Gastrocnemius medialis (tissue), 4 donors: ENCODE results near the gene BBOF1. TPM values are rescaled to one million over a fixed set of nuclear protein-coding genes. Genes with fewer than 3 reads are reported as not detected.

Source experiments
- ATAC-seq, 2 donors: fragments of 150-250 bp; one replicate each; pipeline ENCODE4 v1.9.1; 2016
- DNase-seq, 2 donors: peaks; one replicate each; pipeline ENCODE4 v3.0.0-alpha.2; 2019
- H3K27ac ChIP-seq, 4 donors: fragments of 200-600 bp; sonication (generic); 1 replicate in 1 of 4; 2 replicates in 3 of 4; pipeline ENCODE4 v1.5.1; 2016 to 2018; ENCODE audit warnings: mild to moderate bottlenecking in 2 of 4, moderate library complexity in 1 of 4
- H3K27me3 ChIP-seq, 3 donors: fragments of 200-600 bp; sonication (generic) in 2 of 3; 1 replicate in 1 of 3; 2 replicates in 2 of 3; pipeline versions ENCODE4 v1.5.1 to v1.6.0; 2016 to 2019; ENCODE audit warnings: mild to moderate bottlenecking in 1 of 3, moderate library complexity in 1 of 3
- H3K36me3 ChIP-seq, 2 donors: fragments of 200-600 bp; sonication (generic) in 1 of 2; one replicate each; pipeline ENCODE4 v1.5.1; 2017 to 2018
- H3K4me1 ChIP-seq, 2 donors: fragments of 200-600 bp; sonication (generic) in 1 of 2; one replicate each; pipeline ENCODE4 v1.5.1; 2016 to 2017; ENCODE audit warnings: mild to moderate bottlenecking in 2 of 2
- H3K4me3 ChIP-seq, 4 donors: fragments of 200-600 bp; sonication (generic) in 3 of 4; 1 replicate in 1 of 4; 2 replicates in 3 of 4; pipeline ENCODE4 v1.5.1; 2016 to 2019; ENCODE audit warnings: mild to moderate bottlenecking in 2 of 4
- H3K9me3 ChIP-seq, 3 donors: fragments of 200-600 bp; sonication (generic) in 2 of 3; 1 replicate in 1 of 3; 2 replicates in 2 of 3; pipeline ENCODE4 v1.5.1; 2016 to 2019
- POLR2A ChIP-seq, 2 donors: fragments of 450-650 bp; IDR thresholded peaks; one replicate each; pipeline ENCODE4 v1.6.1; 2017; ENCODE audit warnings: antibody characterized with exemption in 2 of 2, mild to moderate bottlenecking in 2 of 2, moderate library complexity in 2 of 2
- in situ Hi-C, 4 donors: fragments of 200-750 bp; cut with MboI; loops; one replicate each; pipeline versions ENCODE4 v1.15.0 to v1.8.0; 2017; ENCODE audit warnings: low sequenced_read_pairs in 4 of 4
- intact Hi-C: fragments of 100-400 bp; cut with DNase I; formaldehyde crosslinking; loops from one replicate; pipeline ENCODE4 v1.15.1; 2023; ENCODE audit warnings: low total_unique reads
- total RNA-seq, 4 donors: library from RNA; depleted of rRNA; stranded (reverse); fragments of >200 nt; gene quantifications; one replicate each; pipeline versions ENCODE4 v1.1.0 to v1.2.3, GENCODE V29; 2016
- TF ChIP-seq, protein P1 (sequence below), 5 experiments: fragments of 450-650 bp in 3 of 5; fragments of 200-600 bp in 2 of 5; sonication (generic) in 2 of 5; IDR thresholded peaks in 4 of 5; conservative IDR thresholded peaks in 1 of 5; 1 replicate in 4 of 5; 2 replicates in 1 of 5; pipeline ENCODE4 v1.5.1; 2016 to 2019; ENCODE audit warnings: antibody characterized with exemption in 5 of 5, mild to moderate bottlenecking in 3 of 5, moderate library complexity in 3 of 5

The BBOF1 gene
- total RNA-seq, 4 donors from 2014 or later: 0.95 to 8.7 (median 1.9) TPM

- no peaks in the 10 kb centered on the region for H3K27me3 ChIP-seq
- TF ChIP-seq, protein P1, sequence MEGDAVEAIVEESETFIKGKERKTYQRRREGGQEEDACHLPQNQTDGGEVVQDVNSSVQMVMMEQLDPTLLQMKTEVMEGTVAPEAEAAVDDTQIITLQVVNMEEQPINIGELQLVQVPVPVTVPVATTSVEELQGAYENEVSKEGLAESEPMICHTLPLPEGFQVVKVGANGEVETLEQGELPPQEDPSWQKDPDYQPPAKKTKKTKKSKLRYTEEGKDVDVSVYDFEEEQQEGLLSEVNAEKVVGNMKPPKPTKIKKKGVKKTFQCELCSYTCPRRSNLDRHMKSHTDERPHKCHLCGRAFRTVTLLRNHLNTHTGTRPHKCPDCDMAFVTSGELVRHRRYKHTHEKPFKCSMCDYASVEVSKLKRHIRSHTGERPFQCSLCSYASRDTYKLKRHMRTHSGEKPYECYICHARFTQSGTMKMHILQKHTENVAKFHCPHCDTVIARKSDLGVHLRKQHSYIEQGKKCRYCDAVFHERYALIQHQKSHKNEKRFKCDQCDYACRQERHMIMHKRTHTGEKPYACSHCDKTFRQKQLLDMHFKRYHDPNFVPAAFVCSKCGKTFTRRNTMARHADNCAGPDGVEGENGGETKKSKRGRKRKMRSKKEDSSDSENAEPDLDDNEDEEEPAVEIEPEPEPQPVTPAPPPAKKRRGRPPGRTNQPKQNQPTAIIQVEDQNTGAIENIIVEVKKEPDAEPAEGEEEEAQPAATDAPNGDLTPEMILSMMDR (IDR thresholded peaks at IDR 0.05 in 4 of 5, conservative IDR thresholded peaks at IDR 0.05 in 1 of 5): no peak
- TF ChIP-seq POLR2A (IDR thresholded peaks at IDR 0.05): peak in 1 of 2 donors; percentile 17
- peak; percentile 5 to 9 for ATAC-seq
- DNase-seq: no peak
- peaks cover 26 to 39% of the 10 kb centered on the region in 2 donors for H3K4me1 ChIP-seq
- intact Hi-C loops (loop anchor here (2.0 to 10.0 kb wide), 3 partner anchors 134 to 408 kb away; partner anchors contain the start of genes COQ6, FAM161B, ISCA2 and NPC2), in situ Hi-C loops (no loop called here)
- H3K9me3 ChIP-seq: no peaks in the 10 kb centered on the region
- no peaks in the 10 kb centered on the region for H3K36me3 ChIP-seq
- peak overlapping the region; percentile 59 to 98 (median 84) for H3K4me3 ChIP-seq
- H3K27ac ChIP-seq: peak overlapping the region; percentile 88 to 96 (median 93)
Observed at GRCh38 chr14:74085047-74085637, 66.0 kb downstream of the BBOF1 start.

DNA sequence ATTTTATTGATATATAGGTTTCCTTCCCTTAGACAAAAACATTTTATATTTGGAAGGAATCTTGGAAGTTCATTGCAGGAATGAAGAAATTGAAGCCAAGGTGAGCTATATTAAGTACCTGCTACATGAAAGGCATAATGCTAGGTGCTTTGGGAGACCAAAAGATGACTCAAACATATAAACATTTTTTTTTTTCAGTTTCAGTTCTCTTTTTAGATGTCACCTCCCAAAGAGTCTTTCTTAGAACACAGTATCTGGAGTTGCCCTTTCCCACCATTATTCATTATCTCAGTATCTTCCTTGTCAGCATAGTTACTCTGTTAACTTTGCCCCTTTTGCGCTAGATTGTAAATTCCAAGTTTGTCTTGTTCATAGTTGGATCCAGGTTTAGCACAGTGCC, 66.7 kb downstream of the BBOF1 start:
- no peak for ATAC-seq
- H3K9me3 ChIP-seq: no peaks in the 10 kb centered on the region

DNA sequence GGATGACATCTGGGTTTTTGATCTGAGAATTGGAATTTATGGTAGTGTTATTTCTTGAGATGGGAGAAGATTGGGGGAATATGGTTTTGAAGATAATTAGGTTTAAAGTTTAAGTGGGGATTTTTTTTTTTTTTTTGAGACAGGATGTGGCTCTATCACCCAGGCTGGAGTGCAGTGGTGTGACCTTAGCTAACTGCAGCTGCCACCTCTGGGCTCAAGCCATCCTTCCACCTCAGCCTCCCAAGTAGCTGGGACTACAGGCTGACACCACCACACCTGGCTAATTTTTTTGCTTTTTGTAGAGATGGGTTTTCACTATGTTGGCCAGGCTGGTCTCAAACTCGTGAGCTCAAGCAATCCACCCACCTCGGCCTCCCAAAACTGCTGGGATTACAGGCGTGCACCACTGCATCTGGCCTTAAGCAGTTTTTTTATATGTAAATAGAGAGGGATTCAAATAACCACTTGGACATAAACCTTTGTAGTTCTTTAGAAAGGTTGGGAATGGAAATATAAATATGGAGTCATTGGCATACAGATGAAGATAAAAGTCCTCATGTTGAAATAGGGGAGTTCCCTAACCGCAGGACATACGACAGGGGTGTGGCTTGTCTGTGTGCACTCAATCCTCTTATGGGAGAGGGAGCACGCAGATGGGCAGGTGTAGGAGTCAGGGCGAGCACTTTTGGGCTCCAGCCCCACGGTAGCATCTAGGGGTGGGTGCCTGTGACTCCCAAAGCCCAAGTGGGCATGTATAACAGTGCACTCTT, 70.3 kb downstream of the BBOF1 start:
- H3K27me3 ChIP-seq: no peaks in the 10 kb centered on the region
- DNase-seq: no peak
- in situ Hi-C loops: no loop called here

More for the DNA sequence above, 66.7 kb downstream of the BBOF1 start:
- in situ Hi-C loops: no loop called here
- Histone ChIP-seq H3K27ac (peak overlapping the region; percentile 88 to 96 (median 93)), H3K36me3 (no peaks in the 10 kb centered on the region), H3K4me1 (peaks cover 26 to 39% of the 10 kb centered on the region in 2 donors), H3K27me3 (no peaks in the 10 kb centered on the region), H3K4me3 (peak overlapping the region; percentile 59 to 98 (median 84))
- TF ChIP-seq, protein P1 (IDR thresholded peaks at IDR 0.05 in 4 of 5, conservative IDR thresholded peaks at IDR 0.05 in 1 of 5): no peak
- no peak for TF ChIP-seq POLR2A (IDR thresholded peaks at IDR 0.05)
- no peak for DNase-seq
- intact Hi-C loops: loop anchor here (2.0 to 10.0 kb wide), 3 partner anchors 135 to 407 kb away; partner anchors contain the start of genes COQ6, FAM161B, ISCA2 and NPC2

GRCh38 chr14:74105381-74105780, 86.2 kb downstream of the BBOF1 start:
- H3K9me3 ChIP-seq: no peaks in the 10 kb centered on the region
- no peak for ATAC-seq
- H3K36me3 ChIP-seq: peaks cover 0 to 29% of the 10 kb centered on the region in 2 donors
- intact Hi-C loops: no loop called here
- no peak for DNase-seq
- H3K27me3 ChIP-seq: no peaks in the 10 kb centered on the region
- TF ChIP-seq, protein P1 (IDR thresholded peaks at IDR 0.05 in 4 of 5, conservative IDR thresholded peaks at IDR 0.05 in 1 of 5): no peak
- no peak for TF ChIP-seq POLR2A (IDR thresholded peaks at IDR 0.05)
- H3K27ac ChIP-seq: no peak overlapping the region
- no peaks in the 10 kb centered on the region for H3K4me1 ChIP-seq
- in situ Hi-C loops: loop anchor here in 1 of 4 donors (10.0 kb wide), 1 partner anchor 149 kb away; no protein-coding TSS in a partner anchor
- H3K4me3 ChIP-seq: no peak overlapping the region

More for the DNA sequence above, 70.3 kb downstream of the BBOF1 start:
- H3K9me3 ChIP-seq: no peaks in the 10 kb centered on the region
- no peak overlapping the region for H3K27ac ChIP-seq
- H3K4me3 ChIP-seq: no peak overlapping the region
- TF ChIP-seq, protein P1 (IDR thresholded peaks at IDR 0.05 in 4 of 5, conservative IDR thresholded peaks at IDR 0.05 in 1 of 5): no peak
- no peak for TF ChIP-seq POLR2A (IDR thresholded peaks at IDR 0.05)
- H3K36me3 ChIP-seq: peaks cover 0 to 11% of the 10 kb centered on the region in 2 donors
- intact Hi-C loops: loop anchor here (10.0 kb wide), 1 partner anchor 365 kb away; no protein-coding TSS in a partner anchor
- peaks cover 14 to 18% of the 10 kb centered on the region in 2 donors for H3K4me1 ChIP-seq
- no peak for ATAC-seq
